Mucosa of stomach (tissue), 1 donor: ENCODE results near the gene GAK.

Experiments used
- H3K27me3 ChIP-seq: one replicate; pipeline ENCODE4 v1.7.0; 2013; ENCODE audit warnings: mild to moderate bottlenecking, low read length; ENCODE audit not compliant: control insufficient read depth, insufficient read depth
- H3K36me3 ChIP-seq: one replicate; pipeline ENCODE4 v1.7.0; 2013; ENCODE audit warnings: low read length; ENCODE audit not compliant: control insufficient read depth, insufficient read depth
- H3K4me1 ChIP-seq: one replicate; pipeline ENCODE4 v1.7.0; 2013; ENCODE audit warnings: mild to moderate bottlenecking, low read length; ENCODE audit not compliant: control insufficient read depth, insufficient read depth
- H3K4me3 ChIP-seq: one replicate; pipeline ENCODE4 v1.7.0; 2013; ENCODE audit warnings: low read length
- H3K9ac ChIP-seq: one replicate; pipeline ENCODE4 v1.7.0; 2013; ENCODE audit warnings: mild to moderate bottlenecking, low read length, moderate library complexity
- H3K9me3 ChIP-seq: one replicate; pipeline ENCODE4 v1.7.0; 2013; ENCODE audit warnings: mild to moderate bottlenecking, low read length, moderate library complexity; ENCODE audit not compliant: control insufficient read depth
- donor health status: Pancreatic carcinoma.

GAK gene

GRCh38 chr4:833156-833555, 99.0 kb downstream of the GAK start:
- H3K4me3 ChIP-seq: no peak overlapping the region
- H3K9me3 ChIP-seq: no peaks in the 10 kb centered on the region
- no peaks in the 10 kb centered on the region for H3K36me3 ChIP-seq
- peaks cover 6% of the 10 kb centered on the region for H3K4me1 ChIP-seq
- H3K9ac ChIP-seq: no peak overlapping the region
- peaks cover 36% of the 10 kb centered on the region for H3K27me3 ChIP-seq

- H3K4me1 ChIP-seq: peaks cover 6% of the 10 kb centered on the region
- H3K36me3 ChIP-seq: no peaks in the 10 kb centered on the region
- H3K9ac ChIP-seq: no peak overlapping the region
- peaks cover 42% of the 10 kb centered on the region for H3K27me3 ChIP-seq
- no peaks in the 10 kb centered on the region for H3K9me3 ChIP-seq
- H3K4me3 ChIP-seq: no peak overlapping the region
Observed at GRCh38 chr4:832536-832935, 99.6 kb downstream of the GAK start.

DNA sequence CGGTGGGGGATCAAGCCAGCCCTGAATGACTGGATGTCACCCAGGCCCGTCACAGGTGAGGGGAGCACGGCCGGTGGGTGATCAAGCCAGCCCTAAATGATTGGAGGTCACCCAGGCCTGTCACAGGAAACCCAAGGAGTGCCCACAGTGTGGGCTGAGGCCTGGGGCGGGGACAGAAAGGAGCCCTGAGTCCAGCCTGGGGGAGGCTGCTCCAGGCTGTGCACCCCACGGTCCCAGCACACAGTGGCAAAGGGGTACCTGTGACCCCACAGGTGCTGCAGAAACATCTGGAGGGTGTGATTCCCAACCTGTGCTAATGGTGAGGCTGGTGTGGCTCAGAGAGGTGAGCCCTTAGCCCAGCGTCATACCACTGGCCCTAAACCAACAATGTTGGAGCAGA, 100.0 kb downstream of the GAK start:
- H3K4me1 ChIP-seq: peaks cover 6% of the 10 kb centered on the region
- H3K4me3 ChIP-seq: no peak overlapping the region
- no peak overlapping the region for H3K9ac ChIP-seq
- peaks cover 46% of the 10 kb centered on the region for H3K27me3 ChIP-seq
- no peaks in the 10 kb centered on the region for H3K36me3 ChIP-seq
- H3K9me3 ChIP-seq: no peaks in the 10 kb centered on the region

- no peaks in the 10 kb centered on the region for H3K9me3 ChIP-seq
- no peak overlapping the region for H3K9ac ChIP-seq
- H3K4me1 ChIP-seq: peaks cover 6% of the 10 kb centered on the region
- no peak overlapping the region for H3K4me3 ChIP-seq
- no peaks in the 10 kb centered on the region for H3K36me3 ChIP-seq
- peaks cover 49% of the 10 kb centered on the region for H3K27me3 ChIP-seq
Observed at GRCh38 chr4:831483-831805, 100.7 kb downstream of the GAK start.

DNA sequence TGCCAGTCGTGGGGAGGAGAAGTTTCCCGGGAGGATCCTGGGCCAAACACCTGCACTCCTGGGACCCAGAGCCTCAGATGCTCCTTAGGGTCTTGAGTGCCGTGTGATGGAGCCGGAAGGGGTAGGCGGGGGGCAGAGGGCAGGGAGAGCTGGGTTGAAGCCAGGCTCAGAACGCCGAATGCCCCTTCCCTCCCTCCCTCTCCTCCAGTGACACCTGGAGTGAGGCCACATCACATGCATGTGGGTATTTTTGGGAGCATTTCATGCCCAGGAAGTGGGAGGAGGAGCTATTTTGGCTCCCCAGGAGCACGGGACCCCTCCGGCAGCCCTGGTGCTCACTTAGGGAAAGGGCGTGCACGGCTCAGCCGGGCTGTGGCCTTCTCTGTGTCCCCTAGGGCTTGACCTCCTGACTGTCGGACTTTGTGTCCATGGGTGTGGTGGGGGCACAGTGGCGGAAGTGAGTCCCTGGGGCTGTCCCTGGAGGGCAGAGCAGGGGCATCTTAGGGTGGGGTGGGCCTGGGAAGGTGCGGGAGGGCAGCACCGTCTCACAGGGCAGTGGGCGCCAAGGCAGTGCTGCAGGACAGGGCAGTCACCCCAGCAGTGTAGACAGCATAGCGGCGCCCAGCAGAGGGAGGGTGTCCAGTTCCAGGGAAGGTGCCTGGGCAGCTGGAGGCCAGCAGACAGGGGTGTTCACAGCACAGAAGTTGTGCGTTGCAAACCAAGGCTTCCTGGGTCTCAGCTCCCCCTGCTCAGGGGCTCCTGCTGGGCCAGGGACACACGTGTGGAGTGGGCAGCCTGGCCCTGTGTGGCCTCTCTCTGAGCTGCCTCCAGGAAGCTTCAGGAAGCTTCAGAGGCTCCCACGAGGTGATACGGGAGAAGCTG, 101.3 kb downstream of the GAK start:
- Histone ChIP-seq H3K4me1 (peaks cover 6% of the 10 kb centered on the region), H3K27me3 (peaks cover 49% of the 10 kb centered on the region), H3K9me3 (no peaks in the 10 kb centered on the region), H3K36me3 (no peaks in the 10 kb centered on the region), H3K9ac (no peak overlapping the region), H3K4me3 (no peak overlapping the region)

GRCh38 chr4:829761-830600, 102.1 kb downstream of the GAK start:
- H3K36me3 ChIP-seq: no peaks in the 10 kb centered on the region
- peaks cover 56% of the 10 kb centered on the region for H3K27me3 ChIP-seq
- H3K9me3 ChIP-seq: no peaks in the 10 kb centered on the region
- H3K4me3 ChIP-seq: no peak overlapping the region
- H3K4me1 ChIP-seq: peaks cover under 1% of the 10 kb centered on the region
- H3K9ac ChIP-seq: no peak overlapping the region

GRCh38 chr4:829291-829690, 102.8 kb downstream of the GAK start:
- H3K36me3 ChIP-seq: no peaks in the 10 kb centered on the region
- H3K27me3 ChIP-seq: peaks cover 63% of the 10 kb centered on the region

GRCh38 chr4:828641-829271, 103.4 kb downstream of the GAK start:
- H3K4me1 ChIP-seq: no peaks in the 10 kb centered on the region
- H3K4me3 ChIP-seq: no peak overlapping the region
- H3K9me3 ChIP-seq: no peaks in the 10 kb centered on the region
- no peaks in the 10 kb centered on the region for H3K36me3 ChIP-seq
- H3K9ac ChIP-seq: no peak overlapping the region
- peaks cover 65% of the 10 kb centered on the region for H3K27me3 ChIP-seq

More at GRCh38 chr4:829291-829690, 102.8 kb downstream of the GAK start:
- Histone ChIP-seq H3K4me1 (no peaks in the 10 kb centered on the region), H3K9me3 (no peaks in the 10 kb centered on the region), H3K9ac (no peak overlapping the region), H3K4me3 (no peak overlapping the region)

- H3K9ac ChIP-seq: no peak overlapping the region
- H3K36me3 ChIP-seq: no peaks in the 10 kb centered on the region
- H3K9me3 ChIP-seq: no peaks in the 10 kb centered on the region
- no peak overlapping the region for H3K4me3 ChIP-seq
- H3K4me1 ChIP-seq: no peaks in the 10 kb centered on the region
- H3K27me3 ChIP-seq: peaks cover 72% of the 10 kb centered on the region
Observed at GRCh38 chr4:827209-828081, 104.7 kb downstream of the GAK start.

- H3K9me3 ChIP-seq: no peaks in the 10 kb centered on the region
- H3K4me3 ChIP-seq: no peak overlapping the region
- H3K4me1 ChIP-seq: no peaks in the 10 kb centered on the region
- no peak overlapping the region for H3K9ac ChIP-seq
- no peaks in the 10 kb centered on the region for H3K36me3 ChIP-seq
- peaks cover 80% of the 10 kb centered on the region for H3K27me3 ChIP-seq
Observed at GRCh38 chr4:826508-827208, 105.5 kb downstream of the GAK start.

DNA sequence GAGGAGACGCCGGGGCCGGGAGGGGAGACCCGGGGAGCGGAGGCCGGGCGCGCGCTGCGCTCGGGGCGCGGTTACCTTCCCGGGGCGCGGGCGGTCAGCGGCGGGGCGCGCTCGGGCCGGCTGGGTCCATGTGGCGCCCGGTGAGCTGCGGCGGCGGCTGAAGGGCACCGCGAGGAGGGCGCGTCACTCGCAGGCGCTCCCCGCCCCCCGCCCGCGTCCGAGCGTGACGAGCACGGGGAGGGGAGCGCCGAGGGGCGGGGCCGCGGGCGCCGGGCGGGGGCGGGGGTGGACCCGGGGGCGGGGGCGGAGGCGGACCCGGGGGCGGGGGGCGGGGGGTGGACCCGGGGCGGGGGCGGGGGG, 106.2 kb downstream of the GAK start, which contains the start of gene CPLX1:
TSS of gene CPLX1 (minus strand) at position 159 of the 360 bp plus-strand sequence. CDS start 1,607 bp downstream, outside the sequence.
- no peaks in the 10 kb centered on the region for H3K4me1 ChIP-seq
- H3K9me3 ChIP-seq: no peaks in the 10 kb centered on the region
- no peak within 1 kb of the TSS for H3K4me3 ChIP-seq
- no peak within 1 kb of the TSS for H3K9ac ChIP-seq
- peaks cover 77% of the 10 kb centered on the region for H3K27me3 ChIP-seq
- H3K36me3 ChIP-seq: no peaks in the 10 kb centered on the region
